WTC11 (cell line): ENCODE data around the gene HOXB8. TPM values are rescaled to one million over a fixed set of nuclear protein-coding genes. Genes with fewer than 3 reads are reported as not detected.

Experiments used
- ATAC-seq: fragments of 200-7000 bp; cut with Tn5 transposase; 2 replicates; pipeline ENCODE4 v1.10.0; 2021; ENCODE audit warnings: mild to moderate bottlenecking, moderate library complexity
- CTCF ChIA-PET: fragments of 300-600 bp; sonication (Branson Sonifier 250); formaldehyde crosslinking; loops from one replicate; lab custom pipeline; 2021; ENCODE audit warnings: antibody characterized with exemption; lab: Charles Lee
- POLR2A ChIA-PET: fragments of 350-600 bp; sonication (Branson Sonifier 250); formaldehyde crosslinking; loops from one replicate; lab custom pipeline; 2021; ENCODE audit warnings: antibody characterized with exemption; lab: Charles Lee
- DNase-seq: peaks from one replicate; pipeline ENCODE4 v3.0.0; 2021; ENCODE audit warnings: low spot score
- H3K27ac Mint-ChIP-seq: 2 replicates; pipeline ENCODE4 v1.8.0; 2021; ENCODE audit warnings: mixed read lengths
- H3K27me3 Mint-ChIP-seq: 2 replicates; pipeline ENCODE4 v1.8.0; 2021; ENCODE audit warnings: low read depth, mild to moderate bottlenecking, moderate library complexity, mixed read lengths
- H3K36me3 Mint-ChIP-seq: 2 replicates; pipeline ENCODE4 v1.8.0; 2021; ENCODE audit warnings: mixed read lengths
- H3K4me1 Mint-ChIP-seq: 2 replicates; pipeline ENCODE4 v1.8.0; 2022; ENCODE audit warnings: mixed read lengths
- H3K4me3 Mint-ChIP-seq: 2 replicates; pipeline ENCODE4 v1.8.0; 2021; ENCODE audit warnings: mild to moderate bottlenecking, moderate library complexity, mixed read lengths
- H3K9me3 Mint-ChIP-seq: 2 replicates; pipeline ENCODE4 v1.8.0; 2021; ENCODE audit warnings: mixed read lengths
- ATF1 ChIP-seq: sonication (generic); formaldehyde crosslinking; IDR thresholded peaks from 2 replicates; pipeline ENCODE4 v1.8.1; 2023; ENCODE audit warnings: mild to moderate bottlenecking, moderate library complexity, missing genetic modification reagents
- CREB1 ChIP-seq: sonication (generic); formaldehyde crosslinking; IDR thresholded peaks from 2 replicates; pipeline ENCODE4 v1.8.0; 2023; ENCODE audit warnings: mild to moderate bottlenecking, missing genetic modification reagents
- CREM ChIP-seq: sonication (generic); formaldehyde crosslinking; IDR thresholded peaks from 2 replicates; pipeline ENCODE4 v1.8.1; 2022; ENCODE audit warnings: mild to moderate bottlenecking, missing genetic modification reagents, moderate library complexity
- EMX1 ChIP-seq: fragments of 250-450 bp; sonication (Bioruptor Pico); IDR thresholded peaks from 2 replicates; pipeline ENCODE4 v1.8.0; 2021; ENCODE audit warnings: mild to moderate bottlenecking
- FOXK1 ChIP-seq: sonication (generic); formaldehyde crosslinking; IDR thresholded peaks from 2 replicates; pipeline ENCODE4 v1.8.0; 2022; ENCODE audit warnings: mild to moderate bottlenecking, moderate library complexity, missing genetic modification reagents
- FOXP1 ChIP-seq: sonication (generic); formaldehyde crosslinking; IDR thresholded peaks from 2 replicates; pipeline ENCODE4 v1.8.0; 2022; ENCODE audit warnings: missing genetic modification reagents, mild to moderate bottlenecking, moderate library complexity, borderline replicate concordance
- GRHL2 ChIP-seq: fragments of 250-450 bp; sonication (Bioruptor Pico); IDR thresholded peaks from 2 replicates; pipeline ENCODE4 v1.8.0; 2022; ENCODE audit warnings: mild to moderate bottlenecking, moderate library complexity; ENCODE audit not compliant: insufficient replicate concordance, severe bottlenecking
- HMGA2 ChIP-seq: fragments of 250-450 bp; sonication (Bioruptor Pico); IDR thresholded peaks from 2 replicates; pipeline ENCODE4 v1.4.0; 2021; ENCODE audit warnings: mild to moderate bottlenecking, moderate library complexity
- KAT7 ChIP-seq: sonication (generic); formaldehyde crosslinking; IDR thresholded peaks from 2 replicates; pipeline ENCODE4 v1.8.1; 2023; ENCODE audit warnings: missing genetic modification reagents, mild to moderate bottlenecking, borderline replicate concordance
- MXD4 ChIP-seq: fragments of 250-450 bp; sonication (Bioruptor Pico); IDR thresholded peaks from 2 replicates; pipeline ENCODE4 v1.8.0; 2021; ENCODE audit warnings: mild to moderate bottlenecking, moderate library complexity, borderline replicate concordance
- NR1H2 ChIP-seq: sonication (generic); formaldehyde crosslinking; IDR thresholded peaks from 2 replicates; pipeline ENCODE4 v1.9.0; 2021; ENCODE audit warnings: mild to moderate bottlenecking, moderate library complexity, missing genetic modification reagents
- SMAD4 ChIP-seq: sonication (generic); formaldehyde crosslinking; IDR thresholded peaks from 2 replicates; pipeline ENCODE4 v1.8.0; 2022; ENCODE audit warnings: mild to moderate bottlenecking, missing genetic modification reagents
- SP1 ChIP-seq: sonication (generic); formaldehyde crosslinking; conservative IDR thresholded peaks from 2 replicates; pipeline ENCODE4 v1.8.1; 2022; ENCODE audit warnings: missing genetic modification reagents
- TCF7 ChIP-seq: sonication (generic); formaldehyde crosslinking; IDR thresholded peaks from 2 replicates; pipeline ENCODE4 v1.8.0; 2022; ENCODE audit warnings: mild to moderate bottlenecking, low read depth, missing genetic modification reagents, moderate library complexity
- TEAD1 ChIP-seq: sonication (generic); formaldehyde crosslinking; IDR thresholded peaks from 2 replicates; pipeline ENCODE4 v1.8.0; 2022; ENCODE audit warnings: mild to moderate bottlenecking, missing genetic modification reagents
- ZBTB21 ChIP-seq: sonication (generic); formaldehyde crosslinking; IDR thresholded peaks from 2 replicates; pipeline ENCODE4 v1.8.1; 2023; ENCODE audit warnings: mild to moderate bottlenecking, missing genetic modification reagents, borderline replicate concordance
- ZNF121 ChIP-seq: sonication (generic); formaldehyde crosslinking; IDR thresholded peaks from 2 replicates; pipeline ENCODE4 v1.8.0; 2023; ENCODE audit warnings: missing genetic modification reagents
- ZNF219 ChIP-seq: sonication (generic); formaldehyde crosslinking; IDR thresholded peaks from 2 replicates; pipeline ENCODE4 v1.8.0; 2023; ENCODE audit warnings: missing genetic modification reagents, mild to moderate bottlenecking, borderline replicate concordance
- ZNF317 ChIP-seq: sonication (generic); formaldehyde crosslinking; IDR thresholded peaks from 2 replicates; pipeline ENCODE4 v1.8.1; 2023; ENCODE audit warnings: low read depth, mild to moderate bottlenecking, moderate library complexity, missing genetic modification reagents, borderline replicate concordance
- ZNF396 ChIP-seq: fragments of 250-450 bp; sonication (Bioruptor Pico); IDR thresholded peaks from 2 replicates; pipeline ENCODE4 v1.8.0; 2021; ENCODE audit warnings: mild to moderate bottlenecking, moderate library complexity, borderline replicate concordance
- total RNA-seq: library from RNA; stranded (reverse); gene quantifications from 3 replicates; pipeline ENCODE4 v1.2.3, GENCODE V29; 2021
- TF ChIP-seq, protein P1 (sequence below): sonication (generic); formaldehyde crosslinking; IDR thresholded peaks from 2 replicates; pipeline ENCODE4 v1.8.1; 2023; ENCODE audit warnings: mild to moderate bottlenecking, moderate library complexity, missing genetic modification reagents
- TF ChIP-seq, protein P2 (sequence below): sonication (generic); formaldehyde crosslinking; IDR thresholded peaks from 2 replicates; pipeline ENCODE4 v1.8.1; 2023; ENCODE audit warnings: mild to moderate bottlenecking, missing genetic modification reagents, moderate library complexity
- TF ChIP-seq, protein P3 (sequence below): sonication (generic); formaldehyde crosslinking; conservative IDR thresholded peaks from 2 replicates; pipeline ENCODE4 v1.8.1; 2022; ENCODE audit warnings: mild to moderate bottlenecking, missing genetic modification reagents
- TF ChIP-seq, protein P4 (sequence below): sonication (generic); formaldehyde crosslinking; IDR thresholded peaks from 2 replicates; pipeline ENCODE4 v1.8.0; 2022; ENCODE audit warnings: mild to moderate bottlenecking, missing genetic modification reagents
- TF ChIP-seq, protein P5 (sequence below): sonication (generic); formaldehyde crosslinking; IDR thresholded peaks from 2 replicates; pipeline ENCODE4 v1.8.1; 2023; ENCODE audit warnings: mild to moderate bottlenecking, missing genetic modification reagents
- TF ChIP-seq, protein P6 (sequence below): sonication (generic); formaldehyde crosslinking; IDR thresholded peaks from 2 replicates; pipeline ENCODE4 v1.8.1; 2022; ENCODE audit warnings: mild to moderate bottlenecking, moderate library complexity, missing genetic modification reagents

The HOXB8 gene
- total RNA-seq, 1 experiment from 2014 or later, result not detected

DNA sequence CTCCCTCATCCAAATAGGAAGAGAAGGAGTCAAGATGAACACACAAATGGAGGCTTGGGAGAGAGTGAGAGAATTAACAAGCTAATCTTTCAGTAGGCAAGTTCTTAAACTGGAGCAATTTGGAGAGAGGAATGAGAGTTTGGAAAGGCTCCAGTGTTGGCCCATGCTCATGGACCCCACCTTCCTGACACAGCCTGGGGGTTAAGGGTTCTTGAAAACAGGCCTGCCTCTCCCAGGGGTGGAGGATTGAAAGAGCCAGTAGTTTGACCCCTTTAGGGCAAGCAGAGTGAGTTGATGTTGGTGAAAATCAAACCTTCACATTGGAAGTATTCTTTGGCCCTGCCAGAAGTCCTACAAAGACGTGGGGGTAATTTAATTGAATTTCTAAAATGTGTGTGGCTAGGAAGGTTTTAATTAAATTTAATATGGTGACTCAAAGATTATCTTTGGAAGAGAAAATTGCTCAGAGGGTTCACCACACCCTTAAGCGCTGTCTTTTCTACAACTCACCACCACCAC, 30.8 kb downstream of the HOXB8 start:
- no peak for ATAC-seq
- POLR2A ChIA-PET, result no interaction called here
- CTCF ChIA-PET, result interaction anchor here (1.0 kb wide), 1 partner anchor 8 kb away, joined by 4 read pairs; no protein-coding TSS in a partner anchor
- H3K27ac Mint-ChIP-seq, result no peak overlapping the region
- H3K36me3 Mint-ChIP-seq, result no peaks in the 10 kb centered on the region
- no peak overlapping the region for H3K4me3 Mint-ChIP-seq
- TF ChIP-seq FOXP1 (CRISPR knock-in tag) (no peak), EMX1 (no peak), KAT7 (no peak), ZNF396 (no peak), SMAD4 (no peak), TEAD1 (CRISPR knock-in tag) (no peak), HMGA2 (no peak), CREB1 (CRISPR knock-in tag) (no peak), CREM (CRISPR knock-in tag) (no peak), NR1H2 (CRISPR knock-in tag) (no peak), GRHL2 (no peak), ZNF121 (no peak), ATF1 (CRISPR knock-in tag) (no peak)
- TF ChIP-seq, protein P1, sequence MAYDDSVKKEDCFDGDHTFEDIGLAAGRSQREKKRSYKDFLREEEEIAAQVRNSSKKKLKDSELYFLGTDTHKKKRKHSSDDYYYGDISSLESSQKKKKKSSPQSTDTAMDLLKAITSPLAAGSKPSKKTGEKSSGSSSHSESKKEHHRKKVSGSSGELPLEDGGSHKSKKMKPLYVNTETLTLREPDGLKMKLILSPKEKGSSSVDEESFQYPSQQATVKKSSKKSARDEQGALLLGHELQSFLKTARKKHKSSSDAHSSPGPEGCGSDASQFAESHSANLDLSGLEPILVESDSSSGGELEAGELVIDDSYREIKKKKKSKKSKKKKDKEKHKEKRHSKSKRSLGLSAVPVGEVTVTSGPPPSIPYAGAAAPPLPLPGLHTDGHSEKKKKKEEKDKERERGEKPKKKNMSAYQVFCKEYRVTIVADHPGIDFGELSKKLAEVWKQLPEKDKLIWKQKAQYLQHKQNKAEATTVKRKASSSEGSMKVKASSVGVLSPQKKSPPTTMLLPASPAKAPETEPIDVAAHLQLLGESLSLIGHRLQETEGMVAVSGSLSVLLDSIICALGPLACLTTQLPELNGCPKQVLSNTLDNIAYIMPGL (CRISPR knock-in tag), result no peak
- TF ChIP-seq, protein P2, sequence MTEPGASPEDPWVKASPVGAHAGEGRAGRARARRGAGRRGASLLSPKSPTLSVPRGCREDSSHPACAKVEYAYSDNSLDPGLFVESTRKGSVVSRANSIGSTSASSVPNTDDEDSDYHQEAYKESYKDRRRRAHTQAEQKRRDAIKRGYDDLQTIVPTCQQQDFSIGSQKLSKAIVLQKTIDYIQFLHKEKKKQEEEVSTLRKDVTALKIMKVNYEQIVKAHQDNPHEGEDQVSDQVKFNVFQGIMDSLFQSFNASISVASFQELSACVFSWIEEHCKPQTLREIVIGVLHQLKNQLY (CRISPR knock-in tag), result no peak
- TF ChIP-seq, protein P3, sequence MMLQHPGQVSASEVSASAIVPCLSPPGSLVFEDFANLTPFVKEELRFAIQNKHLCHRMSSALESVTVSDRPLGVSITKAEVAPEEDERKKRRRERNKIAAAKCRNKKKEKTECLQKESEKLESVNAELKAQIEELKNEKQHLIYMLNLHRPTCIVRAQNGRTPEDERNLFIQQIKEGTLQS (CRISPR knock-in tag), result no peak
- TF ChIP-seq, protein P4, sequence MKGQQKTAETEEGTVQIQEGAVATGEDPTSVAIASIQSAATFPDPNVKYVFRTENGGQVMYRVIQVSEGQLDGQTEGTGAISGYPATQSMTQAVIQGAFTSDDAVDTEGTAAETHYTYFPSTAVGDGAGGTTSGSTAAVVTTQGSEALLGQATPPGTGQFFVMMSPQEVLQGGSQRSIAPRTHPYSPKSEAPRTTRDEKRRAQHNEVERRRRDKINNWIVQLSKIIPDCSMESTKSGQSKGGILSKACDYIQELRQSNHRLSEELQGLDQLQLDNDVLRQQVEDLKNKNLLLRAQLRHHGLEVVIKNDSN (CRISPR knock-in tag), result no peak
- peaks cover 100% of the 10 kb centered on the region; the same call in 1 of the 2 replicates for H3K27me3 Mint-ChIP-seq
- H3K4me1 Mint-ChIP-seq, result peaks cover 43% of the 10 kb centered on the region
- DNase-seq, result no peak
- H3K9me3 Mint-ChIP-seq, result no peaks in the 10 kb centered on the region

DNA sequence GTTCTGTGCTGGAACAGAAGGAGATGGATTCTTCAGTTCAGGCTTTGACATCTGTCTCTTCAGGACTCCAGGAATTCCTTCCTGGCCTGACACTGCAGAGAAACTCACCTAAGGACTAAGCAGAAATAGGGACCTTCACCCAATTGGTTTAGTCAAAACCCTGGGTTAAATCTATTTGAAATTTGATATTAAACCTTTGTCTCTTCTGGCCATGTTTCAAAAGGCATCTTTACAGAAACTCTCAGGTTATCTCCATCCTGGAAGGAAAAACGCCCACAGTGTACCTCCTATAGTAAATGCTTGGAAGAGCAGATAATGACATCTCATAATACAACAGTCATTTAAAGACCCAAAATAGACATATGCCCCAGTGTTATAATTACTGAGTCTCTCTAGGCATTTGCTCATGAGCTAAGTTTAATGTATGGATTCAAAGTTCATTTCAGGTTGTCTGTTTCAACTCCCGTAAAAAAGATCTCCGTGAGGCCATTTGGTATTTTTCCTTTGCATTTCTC, 31.3 kb downstream of the HOXB8 start:
- H3K27ac Mint-ChIP-seq, result no peak overlapping the region
- H3K4me1 Mint-ChIP-seq, result peaks cover 48% of the 10 kb centered on the region
- CTCF ChIA-PET, result interaction anchor here (1.0 kb wide), 1 partner anchor 9 kb away, joined by 4 read pairs; no protein-coding TSS in a partner anchor
- H3K36me3 Mint-ChIP-seq, result no peaks in the 10 kb centered on the region
- peaks cover 100% of the 10 kb centered on the region; the same call in 1 of the 2 replicates for H3K27me3 Mint-ChIP-seq
- no peak for TF ChIP-seq TCF7 (CRISPR knock-in tag)
- no peak for TF ChIP-seq ZBTB21 (CRISPR knock-in tag)
- TF ChIP-seq ZNF317 (CRISPR knock-in tag), result no peak
- no peak for TF ChIP-seq ZNF219 (CRISPR knock-in tag)
- no peak for TF ChIP-seq MXD4 (CRISPR knock-in tag)
- TF ChIP-seq, protein P5, sequence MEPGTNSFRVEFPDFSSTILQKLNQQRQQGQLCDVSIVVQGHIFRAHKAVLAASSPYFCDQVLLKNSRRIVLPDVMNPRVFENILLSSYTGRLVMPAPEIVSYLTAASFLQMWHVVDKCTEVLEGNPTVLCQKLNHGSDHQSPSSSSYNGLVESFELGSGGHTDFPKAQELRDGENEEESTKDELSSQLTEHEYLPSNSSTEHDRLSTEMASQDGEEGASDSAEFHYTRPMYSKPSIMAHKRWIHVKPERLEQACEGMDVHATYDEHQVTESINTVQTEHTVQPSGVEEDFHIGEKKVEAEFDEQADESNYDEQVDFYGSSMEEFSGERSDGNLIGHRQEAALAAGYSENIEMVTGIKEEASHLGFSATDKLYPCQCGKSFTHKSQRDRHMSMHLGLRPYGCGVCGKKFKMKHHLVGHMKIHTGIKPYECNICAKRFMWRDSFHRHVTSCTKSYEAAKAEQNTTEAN (CRISPR knock-in tag), result no peak
- TF ChIP-seq SP1, result no peak
- TF ChIP-seq, protein P1 (CRISPR knock-in tag), result no peak
- TF ChIP-seq, protein P6, sequence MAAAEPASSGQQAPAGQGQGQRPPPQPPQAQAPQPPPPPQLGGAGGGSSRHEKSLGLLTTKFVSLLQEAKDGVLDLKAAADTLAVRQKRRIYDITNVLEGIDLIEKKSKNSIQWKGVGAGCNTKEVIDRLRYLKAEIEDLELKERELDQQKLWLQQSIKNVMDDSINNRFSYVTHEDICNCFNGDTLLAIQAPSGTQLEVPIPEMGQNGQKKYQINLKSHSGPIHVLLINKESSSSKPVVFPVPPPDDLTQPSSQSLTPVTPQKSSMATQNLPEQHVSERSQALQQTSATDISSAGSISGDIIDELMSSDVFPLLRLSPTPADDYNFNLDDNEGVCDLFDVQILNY (CRISPR knock-in tag), result no peak
- no peak for TF ChIP-seq SMAD4
- no peak for TF ChIP-seq FOXP1 (CRISPR knock-in tag)
- no peak for TF ChIP-seq FOXK1 (CRISPR knock-in tag)
- no peaks in the 10 kb centered on the region for H3K9me3 Mint-ChIP-seq
- POLR2A ChIA-PET, result no interaction called here
- H3K4me3 Mint-ChIP-seq, result no peak overlapping the region
- ATAC-seq (no peak), DNase-seq (no peak)
